H1 (cell line): ENCODE data around the gene PKDREJ. TPM values are rescaled to one million over a fixed set of nuclear protein-coding genes. Genes with fewer than 3 reads are reported as not detected.

Experiments used
- CHD7 ChIP-seq: fragments of 300-600 bp; sonication (generic); IDR thresholded peaks from 2 replicates; pipeline ENCODE4 v1.7.1; 2012; ENCODE audit warnings: low read length, moderate library complexity, mild to moderate bottlenecking, inconsistent platforms; ENCODE audit not compliant: insufficient replicate concordance
- E2F6 ChIP-seq: IDR thresholded peaks from 2 replicates; pipeline ENCODE4 v1.6.1; 2012; ENCODE audit warnings: inconsistent platforms
- EZH2 ChIP-seq: fragments of 200-600 bp; sonication (generic); IDR thresholded peaks from 2 replicates; pipeline ENCODE4 v1.7.1; 2012; ENCODE audit warnings: low read depth, mild to moderate bottlenecking, moderate library complexity, low read length, inconsistent platforms; ENCODE audit not compliant: severe bottlenecking
- MAFK ChIP-seq: IDR thresholded peaks from 2 replicates; pipeline ENCODE4 v1.6.1; 2012; ENCODE audit warnings: low read depth, mild to moderate bottlenecking, improper control_type of control experiment, low read length
- polyA plus RNA-seq, 7 experiments: library from polyadenylated mRNA; depleted of rRNA in 3 of 7; stranded (reverse) in 5 of 7; unstranded in 2 of 7; fragments of >200 nt in 5 of 7; fragments of 200-250 nt in 2 of 7; gene quantifications; 1 replicate in 5 of 7; 2 replicates in 1 of 7; 4 replicates in 1 of 7; pipeline versions ENCODE4 v1.2.1 to v1.2.3, GENCODE V29; 2011 to 2013; ENCODE audit warnings: missing spikeins in 2 of 7, mixed read lengths in 2 of 7
- total RNA-seq: library from RNA; stranded (reverse); fragmentation: NEBNext Ultra II Directional; extraction: Animal tissue kit (Norgen Biotek cat#: 25700); gene quantifications from 2 replicates; pipeline ENCODE4 v1.2.1, GENCODE V29; 2021

PKDREJ gene
- total and polyA plus RNA-seq, 2 of the 8 experiments (the other 6 are each of a cell fraction or from before 2014, with no cell fraction given) = 0.02 to 0.04 TPM

- no peak for TF ChIP-seq CHD7
- peak; percentile 66; the same call in 1 of the 2 replicates for TF ChIP-seq E2F6
- no peak for TF ChIP-seq MAFK
- peak; percentile 48 for TF ChIP-seq EZH2
- TF ChIP-seq, all 59 proteins: peak for 5
These were observed at the start of gene PKDREJ (continued) for GRCh38 chr22:46263216-46263590.
